MM.1S (cell line): ENCODE measurements around the gene C1orf50.

Experiments
- DNase-seq: peaks from one replicate; pipeline ENCODE4 v3.0.0-alpha.2; 2015
- H2AFZ ChIP-seq: fragments of 300-600 bp; sonication (generic); 2 replicates; pipeline ENCODE4 v1.6.0; 2016; ENCODE audit warnings: antibody characterized with exemption, low read length
- H3F3A ChIP-seq: fragments of 300-600 bp; sonication (generic); 2 replicates; pipeline ENCODE4 v1.6.1; 2016; ENCODE audit warnings: mild to moderate bottlenecking, antibody characterized with exemption, low read length, moderate library complexity, mixed read lengths; ENCODE audit not compliant: insufficient read depth
- H3K27ac ChIP-seq: fragments of 300-600 bp; sonication (generic); 2 replicates; pipeline ENCODE4 v1.5.1; 2016; ENCODE audit warnings: mild to moderate bottlenecking, low read length
- H3K27me3 ChIP-seq: fragments of 300-600 bp; sonication (generic); replicated peaks from 2 replicates; pipeline ENCODE4 v1.6.0; 2016; ENCODE audit warnings: low read length; ENCODE audit not compliant: insufficient read depth
- H3K36me3 ChIP-seq: fragments of 300-600 bp; sonication (generic); replicated peaks from 2 replicates; pipeline ENCODE4 v1.6.1; 2016; ENCODE audit warnings: mild to moderate bottlenecking, low read length, mixed read lengths; ENCODE audit not compliant: insufficient read depth
- H3K4me1 ChIP-seq: fragments of 300-600 bp; sonication (generic); 2 replicates; pipeline ENCODE4 v1.6.1; 2016; ENCODE audit warnings: low read length, mixed read lengths
- H3K4me2 ChIP-seq: fragments of 300-600 bp; sonication (generic); 2 replicates; pipeline ENCODE4 v1.6.0; 2016; ENCODE audit warnings: low read depth, low read length
- H3K4me3 ChIP-seq: fragments of 300-600 bp; sonication (generic); 2 replicates; pipeline ENCODE4 v1.5.1; 2016; ENCODE audit warnings: low read length, mixed read lengths
- H3K79me2 ChIP-seq: fragments of 300-600 bp; sonication (generic); 2 replicates; pipeline ENCODE4 v1.6.1; 2016; ENCODE audit warnings: mixed run types, low read length, mixed read lengths
- H3K9ac ChIP-seq: fragments of 300-600 bp; sonication (generic); 2 replicates; pipeline ENCODE4 v1.6.1; 2016; ENCODE audit warnings: low read length, mixed read lengths
- H3K9me2 ChIP-seq: fragments of 300-600 bp; sonication (generic); replicated peaks from 2 replicates; pipeline ENCODE4 v1.6.1; 2016; ENCODE audit warnings: mild to moderate bottlenecking, low read length, mixed read lengths; ENCODE audit not compliant: insufficient read depth
- H3K9me3 ChIP-seq: fragments of 300-600 bp; sonication (generic); replicated peaks from 2 replicates; pipeline ENCODE4 v1.6.1; 2016; ENCODE audit warnings: mild to moderate bottlenecking, low read length, mixed read lengths; ENCODE audit not compliant: insufficient read depth
- H4K20me1 ChIP-seq: fragments of 300-600 bp; sonication (generic); 2 replicates; pipeline ENCODE4 v1.6.1; 2016; ENCODE audit warnings: mild to moderate bottlenecking, low read length, moderate library complexity, mixed read lengths; ENCODE audit not compliant: insufficient read depth
- CTCF ChIP-seq: fragments of 300-600 bp; sonication (generic); IDR thresholded peaks from 2 replicates; pipeline ENCODE4 v1.5.1; 2016; ENCODE audit warnings: antibody characterized with exemption, low read length, mixed read lengths
- EZH2 ChIP-seq: fragments of 300-600 bp; sonication (generic); optimal IDR thresholded peaks from 2 replicates; pipeline ENCODE3; 2017; ENCODE audit warnings: low read depth, mild to moderate bottlenecking, antibody characterized with exemption, low read length, mixed read lengths
- EZH2phosphoT487 ChIP-seq: fragments of 300-600 bp; sonication (generic); IDR thresholded peaks from 2 replicates; pipeline ENCODE4 v1.6.1; 2018; ENCODE audit warnings: antibody characterized with exemption, low read length

Gene C1orf50

GRCh38 chr1:42784946-42785693 lies 18.1 kb downstream of the C1orf50 start, which contains the start of gene TMEM269:
Gene TMEM269, plus strand, starts transcription at chr1:42784991. Its CDS starts 4,903 bp downstream, at chr1:42789894.
- H3K4me3 ChIP-seq = no peak within 1 kb of the TSS
- no peak within 1 kb of the TSS for H2AFZ ChIP-seq
- no peak within 1 kb of the TSS for H3K9ac ChIP-seq
- H3K79me2 ChIP-seq = no peaks in the 10 kb centered on the region
- H3K27me3 ChIP-seq = no peaks in the 10 kb centered on the region
- DNase-seq = no peak
- H3K4me2 ChIP-seq = no peak within 1 kb of the TSS
- H3K4me1 ChIP-seq = no peaks in the 10 kb centered on the region
- H3K9me2 ChIP-seq = no peaks in the 10 kb centered on the region
- no peaks in the 10 kb centered on the region; the same call in 1 of the 2 replicates for H3K36me3 ChIP-seq
- H3F3A ChIP-seq = no peaks in the 10 kb centered on the region
- no peaks in the 10 kb centered on the region for H3K9me3 ChIP-seq
- TF ChIP-seq CTCF = no peak
- no peak for TF ChIP-seq EZH2phosphoT487
- no peak for TF ChIP-seq EZH2
- no peaks in the 10 kb centered on the region for H4K20me1 ChIP-seq
- no peak within 1 kb of the TSS for H3K27ac ChIP-seq

GRCh38 chr1:42786097-42786496 lies 19.0 kb downstream of the C1orf50 start:
- Histone ChIP-seq H3F3A (no peaks in the 10 kb centered on the region), H3K4me2 (no peak overlapping the region), H3K27me3 (no peaks in the 10 kb centered on the region), H3K9me2 (no peaks in the 10 kb centered on the region), H3K79me2 (no peaks in the 10 kb centered on the region), H4K20me1 (no peaks in the 10 kb centered on the region), H3K9ac (no peak overlapping the region), H3K36me3 (no peaks in the 10 kb centered on the region; the same call in 1 of the 2 replicates), H3K4me1 (no peaks in the 10 kb centered on the region), H2AFZ (no peak overlapping the region), H3K9me3 (no peaks in the 10 kb centered on the region), H3K27ac (no peak overlapping the region), H3K4me3 (no peak overlapping the region)
- TF ChIP-seq CTCF (no peak), EZH2phosphoT487 (no peak), EZH2 (no peak)
- no peak for DNase-seq

DNA sequence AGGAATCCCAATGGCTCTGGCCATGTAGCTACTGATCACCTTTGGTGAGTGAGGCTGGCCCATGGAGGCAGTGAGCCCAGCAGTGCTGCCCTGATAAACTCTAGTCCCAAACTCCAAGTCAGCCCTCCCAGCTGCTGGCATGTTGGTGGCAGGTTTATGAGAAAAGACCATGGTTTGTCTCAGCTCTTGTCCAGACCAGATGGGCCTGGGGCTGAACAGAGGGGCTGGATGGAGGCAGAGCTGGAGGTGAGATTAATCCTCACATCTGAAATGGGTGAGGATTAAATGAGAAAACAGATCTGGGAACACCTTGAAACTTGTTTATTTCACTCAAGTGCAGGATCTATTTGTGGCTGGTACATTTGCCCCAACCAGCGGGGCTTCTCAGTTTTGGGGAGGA lies 21.0 kb downstream of the C1orf50 start:
- Histone ChIP-seq H3K4me3 (no peak overlapping the region), H3K79me2 (no peaks in the 10 kb centered on the region)
- TF ChIP-seq EZH2phosphoT487 (no peak), CTCF (no peak), EZH2 (no peak)

More for the DNA sequence above, 21.0 kb downstream of the C1orf50 start:
- Histone ChIP-seq H3K4me2 (no peak overlapping the region), H3K36me3 (no peaks in the 10 kb centered on the region; the same call in 1 of the 2 replicates), H3F3A (no peaks in the 10 kb centered on the region), H3K27ac (no peak overlapping the region), H3K4me1 (no peaks in the 10 kb centered on the region), H3K27me3 (no peaks in the 10 kb centered on the region), H3K9me3 (no peaks in the 10 kb centered on the region), H3K9me2 (no peaks in the 10 kb centered on the region), H4K20me1 (no peaks in the 10 kb centered on the region), H2AFZ (no peak overlapping the region), H3K9ac (no peak overlapping the region)
- DNase-seq = no peak
